NT2/D1 (cell line): ENCODE data around the gene NAV1.

Experiments
- SUZ12 ChIP-seq: IDR thresholded peaks from 2 replicates; pipeline ENCODE4 v1.6.1; 2011; ENCODE audit not compliant: insufficient read length, insufficient read depth; ENCODE audit errors: extremely low read depth
- YY1 ChIP-seq: IDR thresholded peaks from 2 replicates; pipeline ENCODE4 v1.6.1; 2011; ENCODE audit not compliant: insufficient read length, insufficient read depth

DNA sequence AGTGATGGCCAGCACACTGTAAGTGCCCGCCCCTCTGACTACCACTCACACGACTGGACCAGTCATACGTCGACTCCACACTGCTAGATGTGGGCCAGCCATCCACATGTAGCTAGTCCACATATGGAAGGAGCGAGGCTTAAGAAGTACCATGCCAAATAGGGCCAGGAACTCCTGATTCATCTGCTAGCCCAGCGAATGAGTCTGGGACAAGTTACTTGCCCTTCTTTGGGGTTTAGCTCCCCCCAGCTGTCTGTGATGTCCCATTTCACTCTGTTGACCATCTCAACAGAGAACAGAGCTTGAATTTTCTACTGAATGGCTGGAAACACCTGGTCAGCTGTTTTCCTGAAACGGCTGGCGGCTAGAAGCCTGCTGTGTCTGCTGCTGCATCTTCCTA, 37.8 kb upstream of the NAV1 start:
- TF ChIP-seq SUZ12 (no peak), YY1 (no peak)
